Fibroblast of peridontal ligament (primary cell): Measurements from ENCODE around the gene TCHP.
A peak's percentile ranks its signal among the peaks of the same experiment; 100 is the strongest.

Experiments used
- DNase-seq: peaks from one replicate; pipeline ENCODE4 v3.0.0-alpha.2; 2010; ENCODE audit errors: extremely low read depth

TCHP gene

DNA sequence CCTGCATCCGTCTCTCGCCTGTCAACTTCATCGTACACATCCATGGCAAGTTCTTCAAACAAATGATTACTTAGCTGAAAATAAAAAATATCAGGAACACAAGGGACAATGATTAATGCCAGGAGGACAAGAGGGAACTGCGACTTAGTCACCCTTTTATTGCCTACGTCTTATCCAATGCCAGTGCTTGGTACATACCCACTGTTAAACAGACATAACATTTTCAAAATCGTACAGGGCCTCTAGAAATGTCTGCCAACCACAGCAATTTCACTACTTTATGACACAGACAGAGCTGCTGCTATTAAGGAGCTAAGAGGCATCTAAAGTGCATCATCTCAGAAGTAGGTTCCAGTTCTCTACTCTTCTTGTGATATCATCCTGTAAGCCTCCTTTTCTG, 61.5 kb downstream of the TCHP start:
- no peak for DNase-seq

DNA sequence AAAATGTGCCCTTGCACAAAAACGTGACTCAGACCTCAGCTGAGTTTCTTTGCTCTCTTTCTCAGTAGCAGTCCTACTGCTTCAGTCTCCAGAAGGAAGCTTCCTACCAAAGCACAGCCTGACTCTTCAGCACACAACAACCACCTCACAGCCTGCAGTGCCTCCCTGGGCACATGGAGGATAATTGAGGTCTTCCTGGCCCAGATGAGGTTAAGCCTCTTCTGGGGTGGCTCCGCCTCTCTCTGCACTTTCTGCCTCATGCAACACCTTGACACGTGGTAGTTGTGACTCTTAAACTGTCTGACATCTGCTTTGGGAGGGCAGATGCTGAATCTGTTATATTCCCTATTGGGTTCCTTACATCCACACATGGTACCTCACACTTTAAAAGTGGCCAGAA, 62.3 kb downstream of the TCHP start:
- DNase-seq, result peak; percentile 28

DNA sequence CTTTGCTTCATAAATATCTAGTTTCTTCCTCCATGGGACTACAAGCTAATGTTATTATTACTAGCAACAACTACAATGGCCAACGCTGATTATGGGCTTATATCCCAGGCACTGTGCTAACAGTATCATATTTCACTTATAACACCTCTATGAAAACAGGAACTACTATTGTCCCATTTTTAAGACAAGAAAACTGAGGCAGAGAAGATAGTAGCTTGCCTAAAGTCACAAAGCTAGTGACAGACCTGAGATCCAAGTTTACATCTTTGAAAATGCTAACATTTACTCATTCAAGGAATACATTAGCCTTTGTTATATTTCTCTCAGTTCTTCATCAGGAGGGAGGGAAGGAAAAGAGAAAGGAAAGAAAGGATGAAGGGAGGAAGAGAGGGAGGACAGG, 63.3 kb downstream of the TCHP start:
- no peak for DNase-seq

DNA sequence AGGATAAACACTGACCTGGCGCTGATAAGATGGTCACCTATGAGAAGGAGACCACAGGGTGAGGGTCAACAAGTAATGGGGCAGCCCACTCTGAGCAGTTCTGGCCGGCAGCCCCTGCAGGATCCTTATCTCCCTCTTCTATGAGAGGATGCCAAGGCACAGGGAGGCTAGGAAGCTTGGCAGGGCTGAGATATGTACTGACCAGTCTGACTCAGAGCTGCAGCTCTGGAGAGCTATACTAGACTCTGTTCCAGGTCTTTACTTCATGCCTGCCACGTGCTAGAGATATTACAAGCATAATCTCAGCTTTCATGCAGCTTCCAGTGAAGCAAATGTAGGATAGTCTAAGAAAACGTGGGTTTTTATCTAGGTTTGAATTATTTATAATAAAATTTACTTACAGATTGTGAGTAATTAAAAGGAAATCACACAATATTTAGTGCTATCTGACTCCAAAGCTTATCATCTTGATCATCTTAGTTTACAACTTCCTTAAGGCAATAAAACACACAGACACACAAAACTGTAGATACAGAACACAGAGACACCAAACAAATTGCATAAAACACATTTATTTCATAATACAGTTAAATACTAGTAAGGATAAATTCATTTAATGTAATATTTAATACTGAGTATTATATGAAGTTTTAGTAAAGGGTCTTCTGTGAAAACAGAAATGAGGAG, 63.8 kb downstream of the TCHP start:
- peak; percentile 78 for DNase-seq

DNA sequence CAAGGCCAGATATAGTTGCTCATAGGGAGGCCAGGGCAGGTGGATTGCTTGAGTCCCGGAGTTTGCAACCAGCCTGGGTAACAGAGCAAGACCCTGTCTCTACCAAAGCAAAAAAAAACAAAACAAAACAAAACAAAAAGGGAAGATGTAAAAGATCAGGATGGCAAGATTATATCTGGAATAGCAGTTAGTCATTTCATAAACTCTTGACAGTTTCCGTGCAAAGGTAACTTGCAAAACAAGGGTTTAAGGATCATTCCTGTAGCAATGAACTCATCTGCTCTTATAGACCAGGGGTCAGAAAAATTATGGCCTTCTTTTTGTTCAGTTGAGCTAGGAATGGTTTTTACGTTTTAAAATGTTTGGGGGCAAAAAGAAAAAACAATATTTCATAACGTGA, 66.5 kb downstream of the TCHP start:
- DNase-seq, result no peak

DNA sequence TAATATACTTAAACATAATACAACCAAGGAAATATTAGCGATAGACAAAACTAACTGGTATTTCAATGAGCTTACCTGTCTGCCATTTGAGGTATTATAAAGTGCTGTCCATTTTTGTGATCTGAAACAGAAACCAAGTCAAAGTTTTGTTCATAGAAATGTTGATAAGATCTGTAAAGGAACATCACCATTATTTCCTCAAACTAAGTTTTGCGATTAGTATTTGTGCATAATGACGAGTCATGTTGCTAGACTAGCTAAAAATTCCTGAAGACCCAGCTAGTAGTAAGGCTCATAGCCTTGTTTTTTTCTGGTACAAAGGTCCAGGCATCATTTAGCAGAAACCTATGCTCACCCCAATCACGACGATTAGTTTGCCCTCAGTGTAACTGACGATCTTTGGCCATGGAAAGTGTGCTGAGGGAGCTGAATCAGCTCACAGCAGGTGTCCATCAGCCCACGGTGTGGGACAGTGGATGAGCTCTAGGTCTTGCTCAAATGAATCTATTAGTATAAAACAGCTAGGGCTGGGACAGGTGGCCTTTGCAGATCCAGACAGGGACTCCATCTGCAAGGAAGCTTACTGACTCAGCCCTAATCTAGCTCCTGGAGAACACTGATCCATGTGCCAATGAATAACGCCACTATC, 67.4 kb downstream of the TCHP start:
- DNase-seq, result no peak
